BE2C (cell line): ENCODE data around the gene SLC26A1.

ENCODE experiments used
- DNase-seq: peaks from one replicate; pipeline ENCODE4 v3.0.0-alpha.2; 2020
- H3K27me3 ChIP-seq: fragments of 250-450 bp; sonication (Bioruptor Pico); 2 replicates; pipeline ENCODE4 v1.5.1; 2020; ENCODE audit warnings: mild to moderate bottlenecking
- H3K36me3 ChIP-seq: fragments of 250-450 bp; sonication (Bioruptor Pico); 2 replicates; pipeline ENCODE4 v1.5.1; 2020; ENCODE audit warnings: mild to moderate bottlenecking
- H3K4me1 ChIP-seq: fragments of 250-450 bp; sonication (Bioruptor Pico); 2 replicates; pipeline ENCODE4 v1.5.1; 2020
- H3K4me3 ChIP-seq: 2 replicates; pipeline ENCODE4 v1.5.1; 2011; ENCODE audit warnings: low read depth, low read length
- H3K9me3 ChIP-seq: fragments of 250-450 bp; sonication (Bioruptor Pico); 2 replicates; pipeline ENCODE4 v1.5.1; 2020
- TF ChIP-seq, protein P1 (sequence below): IDR thresholded peaks from 2 replicates; pipeline ENCODE4 v1.5.1; 2012; ENCODE audit warnings: mild to moderate bottlenecking, low read depth, low read length

SLC26A1 gene

DNA sequence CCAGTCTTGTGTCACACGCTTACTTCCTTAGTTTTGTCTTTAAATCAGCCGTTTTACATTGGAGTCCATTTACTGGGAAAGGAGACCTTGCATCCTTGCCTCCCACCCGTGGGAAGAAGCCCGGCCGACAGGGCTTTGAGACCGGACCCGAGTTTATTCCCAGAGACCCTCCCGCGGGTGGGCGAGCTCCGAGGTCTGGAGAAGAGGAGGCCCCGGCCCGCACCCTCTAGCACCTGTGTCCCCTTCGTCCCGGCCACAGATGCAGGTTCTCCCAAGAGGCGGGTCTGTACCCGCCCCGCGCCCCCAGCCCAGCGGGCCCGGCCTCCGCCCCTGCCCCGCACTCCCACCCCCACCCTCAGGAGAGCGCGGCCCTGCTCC, 3.8 kb upstream of the SLC26A1 start:
- H3K4me1 ChIP-seq: no peaks in the 10 kb centered on the region
- TF ChIP-seq, protein P1, sequence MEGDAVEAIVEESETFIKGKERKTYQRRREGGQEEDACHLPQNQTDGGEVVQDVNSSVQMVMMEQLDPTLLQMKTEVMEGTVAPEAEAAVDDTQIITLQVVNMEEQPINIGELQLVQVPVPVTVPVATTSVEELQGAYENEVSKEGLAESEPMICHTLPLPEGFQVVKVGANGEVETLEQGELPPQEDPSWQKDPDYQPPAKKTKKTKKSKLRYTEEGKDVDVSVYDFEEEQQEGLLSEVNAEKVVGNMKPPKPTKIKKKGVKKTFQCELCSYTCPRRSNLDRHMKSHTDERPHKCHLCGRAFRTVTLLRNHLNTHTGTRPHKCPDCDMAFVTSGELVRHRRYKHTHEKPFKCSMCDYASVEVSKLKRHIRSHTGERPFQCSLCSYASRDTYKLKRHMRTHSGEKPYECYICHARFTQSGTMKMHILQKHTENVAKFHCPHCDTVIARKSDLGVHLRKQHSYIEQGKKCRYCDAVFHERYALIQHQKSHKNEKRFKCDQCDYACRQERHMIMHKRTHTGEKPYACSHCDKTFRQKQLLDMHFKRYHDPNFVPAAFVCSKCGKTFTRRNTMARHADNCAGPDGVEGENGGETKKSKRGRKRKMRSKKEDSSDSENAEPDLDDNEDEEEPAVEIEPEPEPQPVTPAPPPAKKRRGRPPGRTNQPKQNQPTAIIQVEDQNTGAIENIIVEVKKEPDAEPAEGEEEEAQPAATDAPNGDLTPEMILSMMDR: no peak
- no peaks in the 10 kb centered on the region for H3K9me3 ChIP-seq
- H3K4me3 ChIP-seq: no peak overlapping the region
- DNase-seq: no peak
- H3K36me3 ChIP-seq: no peaks in the 10 kb centered on the region
- peaks cover 58% of the 10 kb centered on the region for H3K27me3 ChIP-seq

- H3K4me3 ChIP-seq: no peak overlapping the region
- TF ChIP-seq, protein P1: no peak
- H3K9me3 ChIP-seq: no peaks in the 10 kb centered on the region
- no peaks in the 10 kb centered on the region for H3K4me1 ChIP-seq
- DNase-seq: no peak
- H3K27me3 ChIP-seq: peaks cover 51% of the 10 kb centered on the region
- H3K36me3 ChIP-seq: no peaks in the 10 kb centered on the region
These were observed 3.1 kb upstream of the SLC26A1 start for GRCh38 chr4:996030-996996.

- Histone ChIP-seq H3K4me1 (no peaks in the 10 kb centered on the region), H3K36me3 (no peaks in the 10 kb centered on the region), H3K9me3 (no peaks in the 10 kb centered on the region), H3K27me3 (peaks cover 43% of the 10 kb centered on the region), H3K4me3 (no peak overlapping the region)
- TF ChIP-seq, protein P1: no peak
- peak; percentile 12 for DNase-seq
These were observed 2.3 kb upstream of the SLC26A1 start for GRCh38 chr4:995311-996026.

- DNase-seq: no peak
- TF ChIP-seq, protein P1: no peak
- Histone ChIP-seq H3K27me3 (peaks cover 21% of the 10 kb centered on the region), H3K9me3 (no peaks in the 10 kb centered on the region), H3K4me3 (no peak overlapping the region), H3K36me3 (no peaks in the 10 kb centered on the region), H3K4me1 (no peaks in the 10 kb centered on the region)
These were observed 700 bp downstream of the SLC26A1 start for GRCh38 chr4:992297-993110.

- DNase-seq: no peak
- H3K4me3 ChIP-seq: no peak overlapping the region
- TF ChIP-seq, protein P1: no peak
These were observed 1.5 kb downstream of the SLC26A1 start for GRCh38 chr4:991451-992296.

More at GRCh38 chr4:991451-992296, 1.5 kb downstream of the SLC26A1 start:
- H3K4me1 ChIP-seq: no peaks in the 10 kb centered on the region
- H3K27me3 ChIP-seq: peaks cover 21% of the 10 kb centered on the region
- H3K9me3 ChIP-seq: no peaks in the 10 kb centered on the region
- H3K36me3 ChIP-seq: no peaks in the 10 kb centered on the region
